Coronary artery (tissue), 2 donors: ENCODE data around the gene KCNAB1.
A peak's percentile ranks its signal among the peaks of the same experiment; 100 is the strongest.

Experiments
- DNase-seq: peaks from one replicate; pipeline ENCODE4 v3.0.0-alpha.2; 2017; ENCODE audit warnings: low spot score
- H3K27ac ChIP-seq, 2 donors: fragments of 200-600 bp; sonication (generic); one replicate each; pipeline ENCODE4 v1.5.1; 2016 to 2019
- H3K4me3 ChIP-seq: fragments of 200-600 bp; sonication (generic); 2 replicates; pipeline ENCODE4 v1.5.1; 2016; ENCODE audit warnings: mild to moderate bottlenecking, moderate library complexity
- TF ChIP-seq, protein P1 (sequence below): fragments of 200-600 bp; sonication (generic); IDR thresholded peaks from one replicate; pipeline ENCODE4 v1.5.1; 2019; ENCODE audit warnings: antibody characterized with exemption

KCNAB1 gene

DNA sequence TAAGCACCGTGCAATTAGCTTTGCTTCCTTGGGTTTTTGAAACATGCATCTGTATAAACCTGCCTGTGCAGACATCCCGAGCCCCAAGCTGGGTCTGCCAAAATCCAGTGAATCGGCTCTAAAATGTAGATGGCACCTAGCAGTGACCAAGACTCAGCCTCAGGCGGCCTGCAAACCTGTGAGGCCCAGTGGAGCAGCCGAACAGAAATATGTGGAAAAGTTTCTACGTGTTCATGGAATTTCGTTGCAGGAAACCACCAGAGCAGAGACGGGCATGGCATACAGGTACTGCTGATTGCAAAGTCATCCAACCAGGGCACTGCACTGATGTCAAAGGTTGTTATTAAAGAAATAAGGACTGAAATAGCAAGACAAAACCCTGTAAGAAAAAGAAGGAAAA lies 22.8 kb downstream of the KCNAB1 start:
- H3K27ac ChIP-seq = peak overlapping the region; percentile 59 to 84
- TF ChIP-seq, protein P1, sequence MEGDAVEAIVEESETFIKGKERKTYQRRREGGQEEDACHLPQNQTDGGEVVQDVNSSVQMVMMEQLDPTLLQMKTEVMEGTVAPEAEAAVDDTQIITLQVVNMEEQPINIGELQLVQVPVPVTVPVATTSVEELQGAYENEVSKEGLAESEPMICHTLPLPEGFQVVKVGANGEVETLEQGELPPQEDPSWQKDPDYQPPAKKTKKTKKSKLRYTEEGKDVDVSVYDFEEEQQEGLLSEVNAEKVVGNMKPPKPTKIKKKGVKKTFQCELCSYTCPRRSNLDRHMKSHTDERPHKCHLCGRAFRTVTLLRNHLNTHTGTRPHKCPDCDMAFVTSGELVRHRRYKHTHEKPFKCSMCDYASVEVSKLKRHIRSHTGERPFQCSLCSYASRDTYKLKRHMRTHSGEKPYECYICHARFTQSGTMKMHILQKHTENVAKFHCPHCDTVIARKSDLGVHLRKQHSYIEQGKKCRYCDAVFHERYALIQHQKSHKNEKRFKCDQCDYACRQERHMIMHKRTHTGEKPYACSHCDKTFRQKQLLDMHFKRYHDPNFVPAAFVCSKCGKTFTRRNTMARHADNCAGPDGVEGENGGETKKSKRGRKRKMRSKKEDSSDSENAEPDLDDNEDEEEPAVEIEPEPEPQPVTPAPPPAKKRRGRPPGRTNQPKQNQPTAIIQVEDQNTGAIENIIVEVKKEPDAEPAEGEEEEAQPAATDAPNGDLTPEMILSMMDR = no peak
- peak overlapping the region; percentile 68 for H3K4me3 ChIP-seq
- no peak for DNase-seq

DNA sequence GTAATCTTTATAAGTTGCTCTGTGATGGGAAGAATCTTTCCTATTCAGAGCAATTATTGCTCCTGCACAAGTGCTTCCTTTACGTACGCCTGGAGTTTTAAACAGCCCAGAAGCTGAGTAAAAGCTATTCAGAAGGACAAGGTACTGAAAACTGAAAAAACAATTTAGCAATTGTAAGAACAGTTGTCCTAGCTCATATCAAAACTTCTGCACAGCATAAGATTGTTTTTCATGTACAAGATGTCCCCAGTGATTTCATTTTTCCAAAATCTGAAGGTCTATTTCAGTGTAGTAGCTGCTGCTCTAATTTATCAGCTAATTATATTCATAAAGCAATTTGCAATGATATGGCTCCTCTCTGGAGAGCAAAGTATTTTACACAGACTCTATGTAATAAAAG lies 23.7 kb downstream of the KCNAB1 start:
- Histone ChIP-seq H3K27ac (peak overlapping the region; percentile 59 to 86), H3K4me3 (peak overlapping the region; percentile 67)
- TF ChIP-seq, protein P1 = no peak
- no peak for DNase-seq

DNA sequence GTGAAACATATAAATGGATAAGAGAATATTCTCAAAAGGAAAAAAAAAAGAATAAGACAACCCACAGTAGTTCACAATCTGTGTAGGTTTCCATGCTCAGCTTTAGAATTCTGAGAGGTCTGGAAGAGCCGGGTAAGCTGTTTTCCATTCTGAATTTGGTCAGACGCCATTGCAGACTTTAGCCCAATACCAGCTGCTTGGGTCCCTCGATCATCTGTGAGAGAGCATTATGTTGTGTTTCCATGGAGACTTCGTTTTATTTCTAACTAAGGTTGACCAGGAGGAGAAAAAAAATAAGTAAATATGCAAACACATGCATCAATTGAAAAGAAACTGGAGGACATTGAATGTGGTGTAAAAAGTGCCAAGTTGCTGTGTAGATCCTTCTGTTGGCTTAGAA lies 25.5 kb downstream of the KCNAB1 start:
- TF ChIP-seq, protein P1 = no peak
- Histone ChIP-seq H3K27ac (peak overlapping the region; percentile 59 to 86), H3K4me3 (peak overlapping the region; percentile 67)
- DNase-seq = no peak

DNA sequence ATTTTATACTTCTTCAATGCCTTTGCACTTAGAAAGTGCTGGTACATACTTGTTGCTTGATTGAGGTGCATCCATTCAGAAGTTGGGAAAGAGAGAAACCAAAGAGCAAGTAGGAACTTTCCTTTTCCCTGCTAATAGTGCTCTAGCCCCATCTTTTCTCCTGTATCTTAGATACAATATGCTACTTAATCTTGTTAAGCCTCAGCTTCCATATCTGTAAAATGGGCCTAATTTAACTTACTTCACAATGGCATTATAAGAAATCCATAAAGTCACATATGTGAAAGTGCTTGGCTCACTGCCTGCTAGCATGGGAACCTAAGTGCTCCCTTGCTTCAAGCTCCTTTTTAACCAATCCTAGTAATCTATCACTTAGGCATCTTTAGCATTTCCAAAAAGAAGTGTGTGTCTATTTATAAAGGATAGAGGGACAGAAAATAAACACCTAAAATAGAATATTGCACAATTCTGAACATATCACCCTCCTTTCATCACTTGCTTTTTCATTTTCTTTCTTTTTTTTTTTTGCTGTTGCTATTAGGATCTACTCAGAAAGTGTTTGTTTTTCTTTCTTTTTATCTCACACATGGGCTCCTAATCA lies 28.1 kb downstream of the KCNAB1 start:
- no peak for DNase-seq
- TF ChIP-seq, protein P1 = no peak
- Histone ChIP-seq H3K27ac (peak overlapping the region; percentile 67 to 77), H3K4me3 (peak overlapping the region; percentile 39)

DNA sequence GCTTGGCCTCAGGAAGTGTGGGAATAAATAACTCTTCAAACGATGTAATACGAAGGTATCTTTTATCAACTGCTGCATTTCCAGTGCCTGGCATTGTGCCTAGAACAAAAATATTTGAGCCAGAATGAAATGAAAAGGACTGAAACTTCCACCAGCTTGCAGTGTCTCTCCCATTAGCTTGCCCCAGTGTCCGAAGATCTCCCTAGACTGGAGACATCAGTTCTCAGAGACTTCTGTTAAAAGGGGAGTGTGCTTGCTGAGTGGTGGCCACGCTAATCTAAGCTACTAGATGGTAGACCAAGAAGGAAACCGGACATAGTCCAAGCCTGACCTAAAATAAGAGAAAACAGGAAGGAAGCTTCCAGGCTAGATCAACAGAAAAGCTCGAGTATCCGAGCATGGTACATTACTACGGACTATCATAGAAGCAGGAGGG lies 28.6 kb downstream of the KCNAB1 start:
- Histone ChIP-seq H3K27ac (peak overlapping the region; percentile 67 to 77), H3K4me3 (peak overlapping the region; percentile 23)
- TF ChIP-seq, protein P1 = no peak
- no peak for DNase-seq

DNA sequence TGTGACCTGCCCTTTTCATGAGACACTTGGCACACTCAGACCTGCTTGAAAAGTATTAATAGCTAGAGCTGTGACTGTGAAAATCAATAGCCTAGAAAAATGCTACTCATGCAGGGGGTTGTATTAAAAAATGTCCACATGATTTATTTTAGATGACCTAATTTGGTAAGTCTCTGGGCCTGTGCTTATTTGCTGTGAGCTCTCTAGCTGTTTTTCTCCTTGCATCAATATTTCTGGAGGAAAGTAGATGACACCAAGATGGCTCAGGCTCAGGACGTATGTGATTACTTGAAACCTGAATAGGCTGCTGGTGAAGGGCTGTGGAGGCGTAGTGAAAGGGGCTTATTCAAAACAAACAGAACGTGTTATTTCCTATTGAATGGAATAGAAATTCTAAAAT lies 29.5 kb downstream of the KCNAB1 start:
- TF ChIP-seq, protein P1 = no peak
- H3K4me3 ChIP-seq = peak overlapping the region; percentile 23
- no peak for DNase-seq
- H3K27ac ChIP-seq = peak overlapping the region; percentile 67 to 77

DNA sequence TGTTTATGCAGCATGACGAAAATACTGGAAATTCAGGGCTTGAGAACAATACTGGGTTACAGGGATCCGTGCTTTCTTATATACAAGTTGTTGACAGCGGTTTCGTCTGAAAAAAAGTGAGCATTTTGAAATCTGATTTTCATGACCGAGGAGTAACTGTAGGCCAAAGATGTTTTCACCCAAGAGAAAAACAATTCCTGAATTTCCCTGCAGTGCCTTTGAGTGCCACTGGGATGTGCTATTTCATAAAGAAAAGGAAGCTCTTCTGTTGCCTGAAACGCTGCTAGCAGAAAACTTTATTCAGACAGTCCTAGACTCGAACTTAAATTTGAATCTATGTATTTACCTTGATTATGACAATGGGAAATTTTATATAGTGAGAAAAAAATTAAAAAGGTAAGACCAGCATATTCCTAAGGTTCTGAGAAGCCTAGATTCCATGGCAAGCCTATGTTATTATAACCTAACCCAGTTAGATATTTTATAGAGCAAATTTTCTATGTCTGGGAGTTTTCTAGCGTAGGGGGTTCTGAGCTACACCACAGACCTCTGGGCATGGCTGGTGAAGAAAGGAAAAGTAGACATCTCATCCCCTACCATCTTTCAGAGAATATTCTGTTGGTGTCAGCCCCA lies 30.2 kb downstream of the KCNAB1 start:
- DNase-seq = no peak
- TF ChIP-seq, protein P1 = peak; percentile 58
- peak overlapping the region; percentile 67 to 79 for H3K27ac ChIP-seq
- peak overlapping the region; percentile 22 for H3K4me3 ChIP-seq
